K562 treated with DMSO at 1 percent for 48 hours (cell line): Measurements from ENCODE around the gene MTIF2. TPM values are rescaled to one million over a fixed set of nuclear protein-coding genes. Genes with fewer than 3 reads are reported as not detected.

Experiments
- total RNA-seq: library from RNA; unstranded; fragments of 300-600 nt; gene quantifications from 2 replicates; pipeline ENCODE4 v1.2.3, GENCODE V29; 2022; ENCODE audit warnings: low replicate concordance; ENCODE audit errors: extremely low read depth

MTIF2 gene, protein sequence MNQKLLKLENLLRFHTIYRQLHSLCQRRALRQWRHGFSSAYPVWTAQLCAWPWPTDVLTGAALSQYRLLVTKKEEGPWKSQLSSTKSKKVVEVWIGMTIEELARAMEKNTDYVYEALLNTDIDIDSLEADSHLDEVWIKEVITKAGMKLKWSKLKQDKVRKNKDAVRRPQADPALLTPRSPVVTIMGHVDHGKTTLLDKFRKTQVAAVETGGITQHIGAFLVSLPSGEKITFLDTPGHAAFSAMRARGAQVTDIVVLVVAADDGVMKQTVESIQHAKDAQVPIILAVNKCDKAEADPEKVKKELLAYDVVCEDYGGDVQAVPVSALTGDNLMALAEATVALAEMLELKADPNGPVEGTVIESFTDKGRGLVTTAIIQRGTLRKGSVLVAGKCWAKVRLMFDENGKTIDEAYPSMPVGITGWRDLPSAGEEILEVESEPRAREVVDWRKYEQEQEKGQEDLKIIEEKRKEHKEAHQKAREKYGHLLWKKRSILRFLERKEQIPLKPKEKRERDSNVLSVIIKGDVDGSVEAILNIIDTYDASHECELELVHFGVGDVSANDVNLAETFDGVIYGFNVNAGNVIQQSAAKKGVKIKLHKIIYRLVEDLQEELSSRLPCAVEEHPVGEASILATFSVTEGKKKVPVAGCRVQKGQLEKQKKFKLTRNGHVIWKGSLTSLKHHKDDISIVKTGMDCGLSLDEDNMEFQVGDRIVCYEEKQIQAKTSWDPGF
- not detected in 2 replicates for total RNA-seq

DNA sequence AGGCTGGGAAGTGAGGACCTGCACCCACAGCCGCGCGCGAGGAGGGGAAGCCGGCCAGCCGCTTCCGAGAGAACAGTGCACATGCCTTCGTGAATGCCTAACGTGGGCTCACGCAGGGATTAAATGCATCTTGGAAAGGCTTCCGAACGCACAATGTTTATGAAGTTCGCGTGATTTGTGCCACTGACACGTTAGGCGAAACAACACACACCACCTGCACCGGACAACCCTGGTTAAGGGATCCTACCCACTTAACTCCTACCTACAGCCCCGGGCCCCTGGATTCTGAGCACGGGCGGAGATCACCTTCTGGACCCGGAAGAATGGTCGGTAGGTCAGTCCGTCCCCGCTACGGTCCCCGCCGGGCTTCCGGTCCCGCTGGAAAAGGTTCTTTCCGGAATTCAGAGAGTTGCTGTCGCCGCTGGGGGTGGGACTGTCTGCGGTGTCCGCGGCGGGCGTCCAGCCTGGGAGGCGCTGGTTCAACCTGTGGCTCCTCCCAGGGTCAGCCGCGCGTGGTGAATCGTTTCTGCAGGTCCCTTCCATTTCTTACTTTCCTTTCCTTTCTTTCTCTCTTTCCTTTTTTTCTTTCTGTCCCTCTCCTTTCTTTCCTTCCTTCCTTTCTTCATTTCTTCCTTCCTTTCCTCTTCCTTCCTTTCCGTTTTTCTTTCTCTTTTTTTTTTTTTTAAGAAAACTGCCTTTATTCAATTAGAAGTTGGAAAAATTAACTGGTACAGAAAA lies at the start of gene MTIF2:
Gene MTIF2, minus strand, starts transcription at position 325 of the 738 bp plus-strand sequence. CDS start 5,373 bp downstream, outside the sequence.

DNA sequence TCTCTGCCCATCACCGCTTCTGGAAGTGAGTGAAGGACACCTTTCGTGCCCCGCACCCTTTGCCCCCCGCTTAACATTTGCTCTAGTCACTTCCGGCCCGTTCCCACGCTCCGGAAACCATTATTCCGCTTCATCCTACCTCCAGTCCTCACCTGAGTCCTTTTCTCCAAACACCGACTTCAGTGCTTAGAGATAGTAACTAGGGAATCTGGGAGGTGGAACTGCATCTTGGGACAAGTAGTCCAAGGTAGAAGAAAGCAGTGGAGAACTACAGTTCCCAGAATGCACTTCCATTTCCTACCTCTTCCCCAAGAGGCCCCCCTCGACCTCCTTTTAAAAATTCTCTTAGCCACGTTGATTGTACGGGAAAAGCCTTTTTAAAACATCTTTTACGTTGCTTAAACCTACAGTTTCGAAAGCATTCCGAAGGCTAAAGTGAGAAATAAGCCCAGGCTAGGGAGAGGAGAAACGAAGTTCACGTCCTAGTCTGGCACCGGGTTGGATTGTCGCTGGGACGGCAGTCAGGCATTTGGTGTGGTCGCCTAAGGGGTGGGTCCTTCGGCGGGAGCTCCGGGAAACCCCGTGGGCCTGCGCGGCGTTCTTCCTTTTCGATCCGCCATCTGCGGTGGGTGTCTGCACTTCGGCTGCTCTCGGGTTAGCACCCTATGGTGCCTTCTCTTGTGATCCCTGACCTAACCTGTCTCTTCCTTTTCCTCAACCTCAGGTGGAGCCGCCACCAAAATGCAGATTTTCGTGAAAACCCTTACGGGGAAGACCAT lies 36.8 kb downstream of the MTIF2 start, which contains the start of the genes CLHC1 and RPS27A:
Gene CLHC1, minus strand, starts transcription at position 210 of the 779 bp plus-strand sequence. CDS start 9,882 bp downstream, outside the sequence.
Gene RPS27A, plus strand, starts transcription at position 605 of the 779 bp plus-strand sequence. Its CDS starts 137 bp downstream, at position 742.

Other genes with a start within 250 kb of the MTIF2 start
- 362 TPM in 1 of 2 replicates, not detected in the other for gene RTN4, start 218.8 kb downstream of the MTIF2 start, total RNA-seq
- not detected in 2 replicates for gene CLHC1, start 36.9 kb downstream of the MTIF2 start, total RNA-seq
- gene RPS27A, start 36.5 kb downstream of the MTIF2 start, total RNA-seq: not detected in 2 replicates
- not detected in 2 replicates for gene CCDC88A, start 150.6 kb upstream of the MTIF2 start, total RNA-seq